VCaP (cell line): Measurements from ENCODE around the gene PDE11A.

Experiments used
- H3K27ac ChIP-seq: fragments of 450-650 bp; 2 replicates; pipeline ENCODE4 v1.5.1; 2017
- CTCF ChIP-seq: fragments of 450-650 bp; conservative IDR thresholded peaks from 2 replicates; pipeline ENCODE4 v1.5.1; 2017; ENCODE audit warnings: mild to moderate bottlenecking, moderate library complexity

The PDE11A gene

GRCh38 chr2:177942731-177943130 lies 129.8 kb downstream of the PDE11A start:
- H3K27ac ChIP-seq = no peak overlapping the region
- no peak for TF ChIP-seq CTCF

GRCh38 chr2:177939211-177939610 lies 133.4 kb downstream of the PDE11A start:
- H3K27ac ChIP-seq = peak overlapping the region; percentile 11; the same call in 1 of the 2 replicates
- no peak for TF ChIP-seq CTCF

GRCh38 chr2:177930916-177931315 lies 141.7 kb downstream of the PDE11A start:
- H3K27ac ChIP-seq = peak overlapping the region; percentile 84
- TF ChIP-seq CTCF = no peak

GRCh38 chr2:177929662-177930522 lies 142.7 kb downstream of the PDE11A start:
- peak overlapping the region; percentile 84 for H3K27ac ChIP-seq
- no peak for TF ChIP-seq CTCF

- H3K27ac ChIP-seq = no peak overlapping the region
- no peak for TF ChIP-seq CTCF
These were observed 149.3 kb downstream of the PDE11A start for GRCh38 chr2:177923323-177923722.

- no peak for TF ChIP-seq CTCF
- H3K27ac ChIP-seq = no peak overlapping the region
These were observed 150.9 kb downstream of the PDE11A start for GRCh38 chr2:177921726-177922125.

- no peak overlapping the region for H3K27ac ChIP-seq
- TF ChIP-seq CTCF = no peak
These were observed 155.4 kb downstream of the PDE11A start for GRCh38 chr2:177917169-177917568.
